HCT116 (cell line): ENCODE results near the gene LBHD1. TPM values are rescaled to one million over a fixed set of nuclear protein-coding genes. Genes with fewer than 3 reads are reported as not detected.

ENCODE experiments used
- ATAC-seq: fragments of 200-7000 bp; cut with Tn5 transposase; 2 replicates; pipeline ENCODE4 v1.9.1; 2020; ENCODE audit warnings: mild to moderate bottlenecking, moderate library complexity
- BruUV-seq: library from RNA; stranded (reverse); fragments of 400-500 nt; replicated peaks from 2 replicates; lab custom pipeline; 2021; lab: Mats Ljungman, UMichigan
- CTCF ChIA-PET: fragments of 300-600 bp; sonication (Branson Sonifier 250); formaldehyde crosslinking; loops from one replicate; lab custom pipeline; 2021; ENCODE audit warnings: antibody characterized with exemption; lab: Charles Lee
- POLR2A ChIA-PET: fragments of 300-600, 350-600 bp; sonication (Branson Sonifier 250); formaldehyde crosslinking; loops from one replicate; lab custom pipeline; 2021; ENCODE audit warnings: antibody characterized with exemption; lab: Charles Lee
- RAD21 ChIA-PET, 2 experiments: fragments of 300-600 bp; sonication (Branson Sonifier 250); formaldehyde crosslinking; loops; one replicate each; lab custom pipeline; 2023; ENCODE audit warnings: low total read pairs in 2 of 2; ENCODE audit not compliant: uncharacterized antibody in 2 of 2, unreplicated experiment in 2 of 2, low non-redundant PET in 1 of 2; lab: Charles Lee
- DNase-seq: peaks from one replicate; pipeline ENCODE4 v3.0.0-alpha.2; 2010; ENCODE audit warnings: low read depth, low spot score
- H2AFZ ChIP-seq: fragments of 200-600 bp; shearing (Covaris generic), sonication (generic); 2 replicates; pipeline ENCODE4 v1.6.1; 2017; ENCODE audit warnings: low read depth, mixed run types, mixed read lengths, antibody characterized with exemption, low read length; ENCODE audit not compliant: poor library complexity, severe bottlenecking
- H3K27ac ChIP-seq: 2 replicates; pipeline ENCODE4 v1.5.1; 2012; ENCODE audit warnings: low read depth, low read length
- H3K27me3 ChIP-seq: fragments of 200-600 bp; sonication (generic); 2 replicates; pipeline ENCODE4 v1.6.1; 2016; ENCODE audit warnings: mixed run types, low read length, mixed read lengths; ENCODE audit not compliant: insufficient read depth
- H3K36me3 ChIP-seq, 2 experiments: fragments of 200-500 bp in 1 of 2; fragments of 200-600 bp in 1 of 2; sonication (Bioruptor generic) in 1 of 2; sonication (generic) in 1 of 2; 2 replicates each; pipeline versions ENCODE4 v1.5.1 to v1.6.1; 2014 to 2016; ENCODE audit warnings: low read length in 2 of 2, inconsistent platforms in 1 of 2, mixed read lengths in 1 of 2, mixed run types in 1 of 2; ENCODE audit not compliant: insufficient read depth in 2 of 2, control insufficient read depth in 1 of 2
- H3K4me1 ChIP-seq, 2 experiments: fragments of 200-600 bp in 1 of 2; sonication (generic) in 1 of 2; 2 replicates each; pipeline versions ENCODE4 v1.5.1 to v1.6.1; 2012 to 2017; ENCODE audit warnings: low read length in 2 of 2, inconsistent platforms in 1 of 2, mild to moderate bottlenecking in 1 of 2, mixed read lengths in 1 of 2, mixed run types in 1 of 2, moderate library complexity in 1 of 2; ENCODE audit not compliant: insufficient read depth in 2 of 2, control insufficient read depth in 1 of 2
- H3K4me2 ChIP-seq: fragments of 200-600 bp; sonication (generic); 2 replicates; pipeline ENCODE4 v1.6.1; 2017; ENCODE audit warnings: mixed run types, low read length, mixed read lengths
- H3K4me3 ChIP-seq, 2 experiments: fragments of 200-600 bp in 1 of 2; sonication (generic) in 1 of 2; replicated peaks in 1 of 2; 2 replicates each; pipeline ENCODE4 v1.5.1; 2011 to 2016; ENCODE audit warnings: low read length in 2 of 2, control low read depth in 1 of 2, low read depth in 1 of 2, mild to moderate bottlenecking in 1 of 2, mixed read lengths in 1 of 2, mixed run types in 1 of 2
- H3K79me2 ChIP-seq: fragments of 200-600 bp; sonication (generic); 2 replicates; pipeline ENCODE4 v1.6.1; 2017; ENCODE audit warnings: mild to moderate bottlenecking, mixed run types, low read length, moderate library complexity, mixed read lengths; ENCODE audit not compliant: insufficient read depth
- H3K9ac ChIP-seq: fragments of 200-600 bp; sonication (generic); 2 replicates; pipeline ENCODE4 v1.6.1; 2016; ENCODE audit warnings: low read length, mixed read lengths
- H3K9me2 ChIP-seq: fragments of 200-600 bp; sonication (generic), shearing (Covaris generic); 2 replicates; pipeline ENCODE4 v1.6.1; 2017; ENCODE audit warnings: mixed run types, mild to moderate bottlenecking, moderate library complexity; ENCODE audit not compliant: insufficient read depth
- H3K9me3 ChIP-seq, 2 experiments: fragments of 200-500 bp in 1 of 2; fragments of 200-600 bp in 1 of 2; sonication (Bioruptor generic) in 1 of 2; sonication (generic) in 1 of 2; 2 replicates each; pipeline ENCODE4 v1.6.1; 2014 to 2017; ENCODE audit warnings: low read length in 2 of 2, mixed read lengths in 2 of 2, inconsistent platforms in 1 of 2, low read depth in 1 of 2, mild to moderate bottlenecking in 1 of 2, mixed run types in 1 of 2, moderate library complexity in 1 of 2; ENCODE audit not compliant: control insufficient read depth in 1 of 2, insufficient read depth in 1 of 2
- H4K20me1 ChIP-seq: fragments of 200-600 bp; sonication (generic), shearing (Covaris generic); 2 replicates; pipeline ENCODE4 v1.6.1; 2017; ENCODE audit warnings: mixed run types, mild to moderate bottlenecking, moderate library complexity; ENCODE audit not compliant: insufficient read depth
- CEBPB ChIP-seq: IDR thresholded peaks from 2 replicates; pipeline ENCODE4 v1.6.1; 2012; ENCODE audit warnings: low read depth
- ELF1 ChIP-seq: IDR thresholded peaks from 2 replicates; pipeline ENCODE4 v1.6.1; 2012; ENCODE audit warnings: low read depth, borderline replicate concordance
- FOSL1 ChIP-seq: IDR thresholded peaks from 2 replicates; pipeline ENCODE4 v1.6.1; 2012; ENCODE audit warnings: low read depth
- JUND ChIP-seq: IDR thresholded peaks from 2 replicates; pipeline ENCODE4 v1.6.1; 2012
- POLR2A ChIP-seq: IDR thresholded peaks from 2 replicates; pipeline ENCODE4 v1.7.0; 2011; ENCODE audit warnings: borderline replicate concordance; ENCODE audit not compliant: insufficient read depth, insufficient read length; ENCODE audit errors: extremely low read depth
- RAD21 ChIP-seq: IDR thresholded peaks from 2 replicates; pipeline ENCODE4 v1.6.1; 2012; ENCODE audit warnings: low read depth, mild to moderate bottlenecking
- REST ChIP-seq: IDR thresholded peaks from 2 replicates; pipeline ENCODE4 v1.6.1; 2012; ENCODE audit warnings: low read depth
- SP1 ChIP-seq: IDR thresholded peaks from 2 replicates; pipeline ENCODE4 v1.6.1; 2012; ENCODE audit warnings: low read depth
- TCF7L2 ChIP-seq: IDR thresholded peaks from 2 replicates; pipeline ENCODE4 v1.7.0; 2011; ENCODE audit warnings: borderline replicate concordance, inconsistent platforms; ENCODE audit not compliant: insufficient read depth, insufficient read length; ENCODE audit errors: extremely low read depth
- YY1 ChIP-seq: IDR thresholded peaks from 2 replicates; pipeline ENCODE4 v1.6.1; 2011; ENCODE audit warnings: low read length, low read depth, moderate library complexity, mild to moderate bottlenecking; ENCODE audit not compliant: insufficient replicate concordance; ENCODE audit errors: extremely low read depth
- ZNF274 ChIP-seq: fragments of 200-500 bp; sonication (Bioruptor generic); IDR thresholded peaks from 2 replicates; pipeline ENCODE4 v1.6.1; 2014; ENCODE audit warnings: mild to moderate bottlenecking, low read depth, low read length, inconsistent platforms
- intact Hi-C: fragments of 100-400 bp; cut with micrococcal nuclease; formaldehyde crosslinking; loops from 2 replicates; pipeline ENCODE4 v1.10.0; 2022
- total RNA-seq: library from RNA; stranded (reverse); gene quantifications from one replicate; pipeline ENCODE4 v1.2.1, GENCODE V29; 2021; ENCODE audit not compliant: unreplicated experiment
- TF ChIP-seq, protein P1 (sequence below), 3 experiments: fragments of 200-600 bp in 1 of 3; sonication (generic) in 1 of 3; IDR thresholded peaks in 2 of 3; conservative IDR thresholded peaks in 1 of 3; 2 replicates each; pipeline ENCODE4 v1.5.1; 2012 to 2017; ENCODE audit warnings: low read depth in 2 of 3, low read length in 2 of 3, antibody characterized with exemption in 1 of 3, borderline replicate concordance in 1 of 3, control low read depth in 1 of 3, mild to moderate bottlenecking in 1 of 3, mixed read lengths in 1 of 3, mixed run types in 1 of 3, moderate library complexity in 1 of 3; ENCODE audit not compliant: insufficient read depth in 1 of 3

The LBHD1 gene
- total RNA-seq, 1 experiment from 2014 or later: 14.7 TPM

DNA sequence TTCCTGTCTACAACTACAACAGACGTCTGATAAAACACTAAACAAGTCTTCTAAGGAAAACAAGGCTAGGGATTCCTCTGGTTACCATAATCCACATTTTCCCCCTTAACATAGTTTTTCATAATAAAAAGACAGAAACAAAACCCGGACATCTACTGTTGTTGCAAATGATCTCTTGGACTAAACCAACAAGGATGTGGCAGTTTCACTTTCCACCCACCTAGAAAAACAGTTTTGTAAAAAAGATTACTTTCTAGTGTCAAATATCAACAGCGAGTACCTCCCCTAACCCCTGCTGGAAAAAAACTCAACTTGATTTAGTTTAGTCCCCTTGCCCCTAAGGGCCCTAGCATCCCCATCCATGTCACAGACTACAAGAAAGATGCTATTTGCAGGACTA lies 40.8 kb upstream of the LBHD1 start:
- H4K20me1 ChIP-seq: no peaks in the 10 kb centered on the region
- no peaks in the 10 kb centered on the region for H3K9me3 ChIP-seq
- ATAC-seq: no peak
- H2AFZ ChIP-seq: no peak overlapping the region
- H3K4me2 ChIP-seq: no peak overlapping the region
- ChIA-PET POLR2A (no interaction called here), RAD21 (no interaction called here)
- H3K4me3 ChIP-seq: no peak overlapping the region
- peaks cover 45% of the 10 kb centered on the region for H3K79me2 ChIP-seq
- no TSS peak for BruUV-seq
- no peaks in the 10 kb centered on the region for H3K27me3 ChIP-seq
- peaks cover 56 to 72% of the 10 kb centered on the region in 2 experiments for H3K36me3 ChIP-seq
- H3K27ac ChIP-seq: no peak overlapping the region
- no peaks in the 10 kb centered on the region for H3K4me1 ChIP-seq
- no peaks in the 10 kb centered on the region for H3K9me2 ChIP-seq
- no peak for TF ChIP-seq YY1
- no peak for TF ChIP-seq CEBPB
- TF ChIP-seq, protein P1, sequence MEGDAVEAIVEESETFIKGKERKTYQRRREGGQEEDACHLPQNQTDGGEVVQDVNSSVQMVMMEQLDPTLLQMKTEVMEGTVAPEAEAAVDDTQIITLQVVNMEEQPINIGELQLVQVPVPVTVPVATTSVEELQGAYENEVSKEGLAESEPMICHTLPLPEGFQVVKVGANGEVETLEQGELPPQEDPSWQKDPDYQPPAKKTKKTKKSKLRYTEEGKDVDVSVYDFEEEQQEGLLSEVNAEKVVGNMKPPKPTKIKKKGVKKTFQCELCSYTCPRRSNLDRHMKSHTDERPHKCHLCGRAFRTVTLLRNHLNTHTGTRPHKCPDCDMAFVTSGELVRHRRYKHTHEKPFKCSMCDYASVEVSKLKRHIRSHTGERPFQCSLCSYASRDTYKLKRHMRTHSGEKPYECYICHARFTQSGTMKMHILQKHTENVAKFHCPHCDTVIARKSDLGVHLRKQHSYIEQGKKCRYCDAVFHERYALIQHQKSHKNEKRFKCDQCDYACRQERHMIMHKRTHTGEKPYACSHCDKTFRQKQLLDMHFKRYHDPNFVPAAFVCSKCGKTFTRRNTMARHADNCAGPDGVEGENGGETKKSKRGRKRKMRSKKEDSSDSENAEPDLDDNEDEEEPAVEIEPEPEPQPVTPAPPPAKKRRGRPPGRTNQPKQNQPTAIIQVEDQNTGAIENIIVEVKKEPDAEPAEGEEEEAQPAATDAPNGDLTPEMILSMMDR (IDR thresholded peaks at IDR 0.05 in 2 of 3, conservative IDR thresholded peaks at IDR 0.05 in 1 of 3; ENCODE audit: borderline replicate concordance in 1 of 3, insufficient read depth in 1 of 3, low read depth in 2 of 3, low read length in 2 of 3): no peak
- TF ChIP-seq SP1: no peak
- no peak for TF ChIP-seq FOSL1
- TF ChIP-seq RAD21: no peak
- TF ChIP-seq ZNF274: no peak
- no peak for TF ChIP-seq TCF7L2
- no peak for TF ChIP-seq REST
- TF ChIP-seq POLR2A: no peak
- no peak for TF ChIP-seq ELF1
- no peak for TF ChIP-seq JUND
- TF ChIP-seq, all 23 proteins: peak for 0
- no peak for DNase-seq
- no peak overlapping the region for H3K9ac ChIP-seq
- CTCF ChIA-PET: no interaction called here
- intact Hi-C loops: no loop called here
